ENCODE results near the gene LOC101059915.

The LOC101059915 gene

GRCh38 chrX:71667328-71668247, at the start of gene LOC101059915:
LOC101059915 (plus strand) TSS chrX:71667546.
- DNase-seq (ENCODE audit: low read depth), result no peak
- no peak within 1 kb of the TSS for H3K4me3 ChIP-seq (ENCODE audit: low read length)
- H3K27me3 ChIP-seq (replicated peaks; ENCODE audit: control insufficient read depth, insufficient read depth, low read length), result peaks cover 17% of the 10 kb centered on the region
- H3K36me3 ChIP-seq (ENCODE audit: control insufficient read depth, insufficient read depth, low read length, severe bottlenecking), result no peaks in the 10 kb centered on the region
- no peaks in the 10 kb centered on the region for H3K9me3 ChIP-seq (ENCODE audit: control insufficient read depth, low read length)
- no peak within 1 kb of the TSS for H3K9ac ChIP-seq (ENCODE audit: low read length)
- H3K4me1 ChIP-seq (ENCODE audit: control insufficient read depth, insufficient read depth, low read length), result no peaks in the 10 kb centered on the region

GRCh38 chrX:71617742-71618141, 49.6 kb upstream of the LOC101059915 start:
- Histone ChIP-seq H3K4me1 (ENCODE audit: control insufficient read depth, insufficient read depth, low read length) (peaks cover 13% of the 10 kb centered on the region), H3K4me3 (ENCODE audit: low read length) (no peak overlapping the region), H3K9me3 (ENCODE audit: control insufficient read depth, low read length) (peaks cover 16% of the 10 kb centered on the region), H3K9ac (ENCODE audit: low read length) (no peak overlapping the region), H3K27me3 (replicated peaks; ENCODE audit: control insufficient read depth, insufficient read depth, low read length) (peaks cover under 1% of the 10 kb centered on the region), H3K36me3 (ENCODE audit: control insufficient read depth, insufficient read depth, low read length, severe bottlenecking) (peaks cover 27% of the 10 kb centered on the region)
- DNase-seq (ENCODE audit: low read depth), result no peak

- peaks cover 18% of the 10 kb centered on the region for H3K4me1 ChIP-seq (ENCODE audit: control insufficient read depth, insufficient read depth, low read length)
- no peaks in the 10 kb centered on the region for H3K27me3 ChIP-seq (replicated peaks; ENCODE audit: control insufficient read depth, insufficient read depth, low read length)
- peaks cover 13% of the 10 kb centered on the region for H3K9me3 ChIP-seq (ENCODE audit: control insufficient read depth, low read length)
- peaks cover 21% of the 10 kb centered on the region for H3K36me3 ChIP-seq (ENCODE audit: control insufficient read depth, insufficient read depth, low read length, severe bottlenecking)
- no peak within 1 kb of the TSS for H3K4me3 ChIP-seq (ENCODE audit: low read length)
- no peak within 1 kb of the TSS for H3K9ac ChIP-seq (ENCODE audit: low read length)
- no peak for DNase-seq (ENCODE audit: low read depth)
Observed at GRCh38 chrX:71618303-71618721, 49.0 kb upstream of the LOC101059915 start, which contains the start of gene CXCR3. CXCR3 (minus strand) TSS chrX:71618511; CDS start chrX:71618449, 62 bp downstream.

GRCh38 chrX:71618787-71619186, 48.6 kb upstream of the LOC101059915 start:
- Histone ChIP-seq H3K36me3 (ENCODE audit: control insufficient read depth, insufficient read depth, low read length, severe bottlenecking) (peaks cover 16% of the 10 kb centered on the region), H3K4me3 (ENCODE audit: low read length) (no peak overlapping the region), H3K27me3 (replicated peaks; ENCODE audit: control insufficient read depth, insufficient read depth, low read length) (no peaks in the 10 kb centered on the region), H3K9ac (ENCODE audit: low read length) (no peak overlapping the region), H3K9me3 (ENCODE audit: control insufficient read depth, low read length) (peaks cover 9% of the 10 kb centered on the region), H3K4me1 (ENCODE audit: control insufficient read depth, insufficient read depth, low read length) (peaks cover 20% of the 10 kb centered on the region)
- DNase-seq (ENCODE audit: low read depth), result no peak

GRCh38 chrX:71619193-71619592, 48.2 kb upstream of the LOC101059915 start:
- DNase-seq (ENCODE audit: low read depth), result no peak
- H3K27me3 ChIP-seq (replicated peaks; ENCODE audit: control insufficient read depth, insufficient read depth, low read length), result no peaks in the 10 kb centered on the region

GRCh38 chrX:71619986-71620385, 47.4 kb upstream of the LOC101059915 start:
- no peak for DNase-seq (ENCODE audit: low read depth)
- Histone ChIP-seq H3K9me3 (ENCODE audit: control insufficient read depth, low read length) (peaks cover 8% of the 10 kb centered on the region), H3K4me1 (ENCODE audit: control insufficient read depth, insufficient read depth, low read length) (peaks cover 21% of the 10 kb centered on the region), H3K36me3 (ENCODE audit: control insufficient read depth, insufficient read depth, low read length, severe bottlenecking) (peaks cover 4% of the 10 kb centered on the region), H3K9ac (ENCODE audit: low read length) (no peak overlapping the region), H3K4me3 (ENCODE audit: low read length) (no peak overlapping the region), H3K27me3 (replicated peaks; ENCODE audit: control insufficient read depth, insufficient read depth, low read length) (no peaks in the 10 kb centered on the region)

More at GRCh38 chrX:71619193-71619592, 48.2 kb upstream of the LOC101059915 start:
- Histone ChIP-seq H3K4me3 (ENCODE audit: low read length) (no peak overlapping the region), H3K9me3 (ENCODE audit: control insufficient read depth, low read length) (peaks cover 8% of the 10 kb centered on the region), H3K4me1 (ENCODE audit: control insufficient read depth, insufficient read depth, low read length) (peaks cover 21% of the 10 kb centered on the region), H3K36me3 (ENCODE audit: control insufficient read depth, insufficient read depth, low read length, severe bottlenecking) (peaks cover 12% of the 10 kb centered on the region), H3K9ac (ENCODE audit: low read length) (no peak overlapping the region)

- H3K27me3 ChIP-seq (replicated peaks; ENCODE audit: control insufficient read depth, insufficient read depth, low read length), result no peaks in the 10 kb centered on the region
- peak overlapping the region; percentile 2 for H3K9ac ChIP-seq (ENCODE audit: low read length)
Observed at GRCh38 chrX:71621603-71622002, 45.7 kb upstream of the LOC101059915 start.

GRCh38 chrX:71622032-71622575, 45.2 kb upstream of the LOC101059915 start:
- Histone ChIP-seq H3K9ac (ENCODE audit: low read length) (peak overlapping the region; percentile 5), H3K4me3 (ENCODE audit: low read length) (no peak overlapping the region), H3K27me3 (replicated peaks; ENCODE audit: control insufficient read depth, insufficient read depth, low read length) (no peaks in the 10 kb centered on the region), H3K4me1 (ENCODE audit: control insufficient read depth, insufficient read depth, low read length) (peaks cover 21% of the 10 kb centered on the region), H3K36me3 (ENCODE audit: control insufficient read depth, insufficient read depth, low read length, severe bottlenecking) (no peaks in the 10 kb centered on the region), H3K9me3 (ENCODE audit: control insufficient read depth, low read length) (peaks cover 8% of the 10 kb centered on the region)
- no peak for DNase-seq (ENCODE audit: low read depth)

More at GRCh38 chrX:71621603-71622002, 45.7 kb upstream of the LOC101059915 start:
- peak; percentile 22 for DNase-seq (ENCODE audit: low read depth)
- Histone ChIP-seq H3K36me3 (ENCODE audit: control insufficient read depth, insufficient read depth, low read length, severe bottlenecking) (no peaks in the 10 kb centered on the region), H3K9me3 (ENCODE audit: control insufficient read depth, low read length) (peaks cover 8% of the 10 kb centered on the region), H3K4me3 (ENCODE audit: low read length) (no peak overlapping the region), H3K4me1 (ENCODE audit: control insufficient read depth, insufficient read depth, low read length) (peaks cover 21% of the 10 kb centered on the region)

- H3K27me3 ChIP-seq (replicated peaks; ENCODE audit: control insufficient read depth, insufficient read depth, low read length), result no peaks in the 10 kb centered on the region
- H3K36me3 ChIP-seq (ENCODE audit: control insufficient read depth, insufficient read depth, low read length, severe bottlenecking), result no peaks in the 10 kb centered on the region
- peaks cover 21% of the 10 kb centered on the region for H3K4me1 ChIP-seq (ENCODE audit: control insufficient read depth, insufficient read depth, low read length)
- peaks cover 8% of the 10 kb centered on the region for H3K9me3 ChIP-seq (ENCODE audit: control insufficient read depth, low read length)
- peak overlapping the region; percentile 79 for H3K9ac ChIP-seq (ENCODE audit: low read length)
- no peak overlapping the region for H3K4me3 ChIP-seq (ENCODE audit: low read length)
- DNase-seq (ENCODE audit: low read depth), result peak; percentile 12
Observed at GRCh38 chrX:71622576-71623450, 44.5 kb upstream of the LOC101059915 start.

GRCh38 chrX:71623714-71624113, 43.6 kb upstream of the LOC101059915 start:
- no peak overlapping the region for H3K9ac ChIP-seq (ENCODE audit: low read length)
- no peaks in the 10 kb centered on the region for H3K27me3 ChIP-seq (replicated peaks; ENCODE audit: control insufficient read depth, insufficient read depth, low read length)
- peaks cover 8% of the 10 kb centered on the region for H3K9me3 ChIP-seq (ENCODE audit: control insufficient read depth, low read length)
- no peak for DNase-seq (ENCODE audit: low read depth)
- H3K36me3 ChIP-seq (ENCODE audit: control insufficient read depth, insufficient read depth, low read length, severe bottlenecking), result no peaks in the 10 kb centered on the region
- no peak overlapping the region for H3K4me3 ChIP-seq (ENCODE audit: low read length)
- H3K4me1 ChIP-seq (ENCODE audit: control insufficient read depth, insufficient read depth, low read length), result peaks cover 21% of the 10 kb centered on the region
